SU-DHL-6 (cell line): ENCODE measurements around the gene NKX2-4.

Experiments
- CTCF ChIP-seq: fragments of 200-600 bp; sonication (generic); IDR thresholded peaks from one replicate; pipeline ENCODE4 v1.5.1; 2017; ENCODE audit warnings: antibody characterized with exemption, mild to moderate bottlenecking, low read length, moderate library complexity; ENCODE audit not compliant: insufficient read depth, poor library complexity, severe bottlenecking
- EZH2phosphoT487 ChIP-seq: fragments of 200-600 bp; sonication (generic), shearing (Covaris generic); conservative IDR thresholded peaks from 2 replicates; pipeline ENCODE4 v1.6.1; 2018; ENCODE audit warnings: mild to moderate bottlenecking, antibody characterized with exemption, low read length, moderate library complexity, mixed read lengths

- TF ChIP-seq CTCF (no peak), EZH2phosphoT487 (no peak)
Observed at GRCh38 chr20:21364413-21364812, 32.9 kb downstream of the NKX2-4 start.
